Measurements from ENCODE around the gene CLUH. TPM values are rescaled to one million over a fixed set of nuclear protein-coding genes. Genes with fewer than 3 reads are reported as not detected.
"Not testable (repeated sequence)": the region's sequence is repeated elsewhere in the genome, so short reads cannot be mapped to it uniquely, and the experiment has no call there.

CLUH gene
- total RNA-seq, 2 donors from 2014 or later, result 36.3 to 65.4 TPM

GRCh38 chr17:2701161-2701995 is 10.2 kb downstream of the CLUH start:
- Histone ChIP-seq H3K36me3 (peaks cover 50% of the 10 kb centered on the region), H3K9me3 (no peaks in the 10 kb centered on the region), H3K4me3 (no peak overlapping the region), H3K27me3 (replicated peaks; ENCODE audit: insufficient read depth) (no peaks in the 10 kb centered on the region), H3K27ac (no peak overlapping the region), H3K4me1 (ENCODE audit: control insufficient read depth in 1 of 2, low read depth in 2 of 2) (no peaks in the 10 kb centered on the region)
- ATAC-seq (ENCODE audit: insufficient number of reproducible peaks, low FRiP score, low read depth) (no peak), DNase-seq (ENCODE audit: low spot score) (no peak)
- TF ChIP-seq, protein P1, sequence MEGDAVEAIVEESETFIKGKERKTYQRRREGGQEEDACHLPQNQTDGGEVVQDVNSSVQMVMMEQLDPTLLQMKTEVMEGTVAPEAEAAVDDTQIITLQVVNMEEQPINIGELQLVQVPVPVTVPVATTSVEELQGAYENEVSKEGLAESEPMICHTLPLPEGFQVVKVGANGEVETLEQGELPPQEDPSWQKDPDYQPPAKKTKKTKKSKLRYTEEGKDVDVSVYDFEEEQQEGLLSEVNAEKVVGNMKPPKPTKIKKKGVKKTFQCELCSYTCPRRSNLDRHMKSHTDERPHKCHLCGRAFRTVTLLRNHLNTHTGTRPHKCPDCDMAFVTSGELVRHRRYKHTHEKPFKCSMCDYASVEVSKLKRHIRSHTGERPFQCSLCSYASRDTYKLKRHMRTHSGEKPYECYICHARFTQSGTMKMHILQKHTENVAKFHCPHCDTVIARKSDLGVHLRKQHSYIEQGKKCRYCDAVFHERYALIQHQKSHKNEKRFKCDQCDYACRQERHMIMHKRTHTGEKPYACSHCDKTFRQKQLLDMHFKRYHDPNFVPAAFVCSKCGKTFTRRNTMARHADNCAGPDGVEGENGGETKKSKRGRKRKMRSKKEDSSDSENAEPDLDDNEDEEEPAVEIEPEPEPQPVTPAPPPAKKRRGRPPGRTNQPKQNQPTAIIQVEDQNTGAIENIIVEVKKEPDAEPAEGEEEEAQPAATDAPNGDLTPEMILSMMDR (IDR thresholded peaks at IDR 0.05), result no peak

DNA sequence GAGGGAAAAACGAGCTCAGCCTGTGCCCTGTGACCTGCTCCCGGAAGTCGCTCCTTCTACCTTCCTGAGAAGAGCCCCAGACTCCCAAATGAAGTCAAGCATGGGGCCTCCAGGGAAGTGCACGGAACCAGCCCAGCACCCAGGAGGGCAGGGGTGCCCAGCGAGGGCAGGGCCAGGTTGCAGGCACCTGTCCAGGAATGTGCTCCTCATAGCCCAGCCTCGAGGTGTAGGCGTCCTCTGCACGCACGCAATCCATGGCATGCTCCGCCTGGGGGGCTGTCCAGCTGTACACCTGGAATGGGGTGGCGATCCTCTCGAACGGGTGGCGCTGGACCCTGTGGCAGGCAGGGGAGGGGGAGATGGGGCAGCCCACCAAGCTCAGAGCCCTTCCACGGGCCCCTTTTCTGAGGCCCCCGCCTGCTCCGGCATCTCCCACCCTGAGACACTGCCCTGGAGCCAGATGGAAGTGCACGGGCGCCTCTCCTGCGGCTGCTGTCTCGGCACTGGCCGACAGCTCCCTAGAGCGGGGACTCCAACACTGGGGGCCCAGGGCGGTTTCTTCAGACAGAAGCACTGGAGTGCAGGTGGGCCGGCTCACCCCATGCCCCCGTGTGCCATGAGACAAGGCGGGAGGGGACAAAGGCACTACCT is 10.9 kb downstream of the CLUH start:
- ATAC-seq (ENCODE audit: insufficient number of reproducible peaks, low FRiP score, low read depth) (no peak), DNase-seq (ENCODE audit: low spot score) (no peak)
- TF ChIP-seq, protein P1 (IDR thresholded peaks at IDR 0.05), result no peak
- H3K4me3 ChIP-seq, result no peak overlapping the region
- H3K9me3 ChIP-seq, result no peaks in the 10 kb centered on the region
- no peaks in the 10 kb centered on the region for H3K4me1 ChIP-seq (ENCODE audit: control insufficient read depth in 1 of 2, low read depth in 2 of 2)
- no peak overlapping the region for H3K27ac ChIP-seq
- no peaks in the 10 kb centered on the region for H3K27me3 ChIP-seq (replicated peaks; ENCODE audit: insufficient read depth)
- peaks cover 57% of the 10 kb centered on the region for H3K36me3 ChIP-seq

DNA sequence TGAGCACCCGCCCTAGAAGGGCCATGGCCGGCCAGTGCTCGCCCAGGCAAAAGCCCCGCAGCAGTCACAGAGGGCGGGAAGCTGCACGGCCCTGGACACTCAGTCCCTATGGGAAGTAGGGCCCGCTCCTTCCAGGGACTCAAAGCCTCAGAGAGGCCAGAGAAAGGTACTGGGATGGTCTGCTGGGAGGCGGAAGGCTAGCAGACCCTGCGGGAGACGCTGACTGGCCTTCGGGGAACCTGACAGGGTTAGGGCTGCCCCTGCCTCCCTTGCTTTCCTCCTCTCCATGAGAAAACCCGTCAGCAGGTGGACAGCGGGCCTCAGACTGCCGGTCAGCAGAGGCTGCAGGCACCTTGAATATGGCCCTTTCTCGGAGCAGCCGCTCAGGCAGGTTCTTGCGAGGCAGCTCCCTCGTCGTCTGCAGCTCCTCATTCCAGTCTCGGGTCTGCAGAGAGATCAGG is 11.5 kb downstream of the CLUH start:
- no peak for ATAC-seq (ENCODE audit: insufficient number of reproducible peaks, low FRiP score, low read depth)

GRCh38 chr17:2699216-2699805 is 12.3 kb downstream of the CLUH start:
- not testable (repeated sequence) for H3K27ac ChIP-seq; ATAC-seq (ENCODE audit: insufficient number of reproducible peaks, low FRiP score, low read depth); DNase-seq (ENCODE audit: low spot score); H3K27me3 ChIP-seq (replicated peaks; ENCODE audit: insufficient read depth); H3K4me3 ChIP-seq; H3K9me3 ChIP-seq; H3K4me1 ChIP-seq (ENCODE audit: control insufficient read depth in 1 of 2, low read depth in 2 of 2)
- H3K36me3 ChIP-seq, result peaks cover 67% of the 10 kb centered on the region

More for the DNA sequence above, 11.5 kb downstream of the CLUH start:
- H3K4me1 ChIP-seq (ENCODE audit: control insufficient read depth in 1 of 2, low read depth in 2 of 2), result no peaks in the 10 kb centered on the region
- no peak overlapping the region for H3K4me3 ChIP-seq
- H3K9me3 ChIP-seq, result no peaks in the 10 kb centered on the region
- H3K36me3 ChIP-seq, result peaks cover 63% of the 10 kb centered on the region
- TF ChIP-seq, protein P1 (IDR thresholded peaks at IDR 0.05), result no peak
- no peak for DNase-seq (ENCODE audit: low spot score)
- no peaks in the 10 kb centered on the region for H3K27me3 ChIP-seq (replicated peaks; ENCODE audit: insufficient read depth)
- no peak overlapping the region for H3K27ac ChIP-seq

- peaks cover 67% of the 10 kb centered on the region for H3K36me3 ChIP-seq
- H3K27me3 ChIP-seq (replicated peaks; ENCODE audit: insufficient read depth), result no peaks in the 10 kb centered on the region
- no peak overlapping the region for H3K27ac ChIP-seq
- TF ChIP-seq, protein P1 (IDR thresholded peaks at IDR 0.05), result no peak
- no peak for ATAC-seq (ENCODE audit: insufficient number of reproducible peaks, low FRiP score, low read depth)
- no peak for DNase-seq (ENCODE audit: low spot score)
- H3K9me3 ChIP-seq, result no peaks in the 10 kb centered on the region
- no peaks in the 10 kb centered on the region for H3K4me1 ChIP-seq (ENCODE audit: control insufficient read depth in 1 of 2, low read depth in 2 of 2)
- no peak overlapping the region for H3K4me3 ChIP-seq
Measured at GRCh38 chr17:2697611-2698162, 13.9 kb downstream of the CLUH start.

Measured in thoracic aorta (tissue), 2 donors.